ENCODE measurements around the gene MAP1LC3B.

MAP1LC3B gene

DNA sequence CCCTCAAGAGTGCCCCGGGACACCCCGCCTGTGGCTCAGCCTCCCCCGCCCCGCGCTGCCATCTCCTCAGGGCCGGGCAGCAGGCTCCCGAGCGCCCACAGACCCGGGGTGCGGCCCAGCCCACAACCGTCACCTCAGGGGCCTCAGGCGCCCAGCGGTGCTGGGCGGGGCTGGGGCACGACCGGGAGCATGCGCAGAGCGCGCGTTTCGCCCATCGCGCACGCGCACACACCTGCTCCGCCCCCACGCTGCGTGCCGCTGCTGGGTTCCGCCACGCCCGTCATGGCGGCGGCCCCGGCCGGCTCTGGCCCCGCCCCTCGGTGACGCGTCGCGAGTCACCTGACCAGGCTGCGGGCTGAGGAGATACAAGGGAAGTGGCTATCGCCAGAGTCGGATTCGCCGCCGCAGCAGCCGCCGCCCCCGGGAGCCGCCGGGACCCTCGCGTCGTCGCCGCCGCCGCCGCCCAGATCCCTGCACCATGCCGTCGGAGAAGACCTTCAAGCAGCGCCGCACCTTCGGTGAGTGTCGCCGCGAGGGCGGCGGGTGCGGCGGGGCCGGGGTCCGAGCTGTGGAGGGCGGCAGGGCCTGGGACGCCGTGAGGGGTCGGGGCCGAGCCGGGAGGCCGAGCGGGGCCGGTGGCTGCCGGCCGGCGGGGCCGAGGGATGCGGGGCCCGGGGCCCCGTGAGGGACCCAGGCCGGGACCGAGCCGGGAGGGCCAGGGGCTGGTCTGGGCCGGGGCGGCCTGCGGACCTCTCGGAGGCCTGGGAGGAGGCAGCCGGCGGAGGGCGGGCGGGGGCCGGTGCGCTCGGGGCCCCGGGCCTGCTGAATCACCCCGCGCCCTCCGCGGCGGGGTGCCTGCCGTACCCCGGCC lies at the start of gene MAP1LC3B:
Gene MAP1LC3B (plus strand): TSS at position 387 of the 871 bp plus-strand sequence. CDS start 92 bp downstream, at position 479.
- DNase-seq: peak; percentile 89

DNA sequence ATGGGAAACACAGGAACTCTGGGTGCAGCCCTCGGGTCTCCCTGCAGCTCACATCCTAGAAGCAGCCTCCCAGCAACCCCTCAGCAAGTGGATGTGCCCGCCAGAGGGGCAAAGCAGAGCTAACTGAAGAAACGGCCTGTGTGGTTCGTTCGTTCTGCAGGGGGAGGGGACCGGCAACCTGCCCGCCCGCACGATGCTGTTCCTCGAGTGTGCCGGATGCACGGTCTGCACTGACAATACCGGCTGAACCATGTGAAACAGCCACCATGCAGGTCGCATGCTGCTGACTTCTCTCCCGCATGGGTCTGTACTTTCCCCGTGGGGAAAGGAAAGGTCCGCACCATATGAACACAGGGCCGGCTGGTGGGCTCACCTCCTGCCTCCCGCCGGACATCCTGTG lies 49.6 kb upstream of the MAP1LC3B start:
- DNase-seq: no peak

DNA sequence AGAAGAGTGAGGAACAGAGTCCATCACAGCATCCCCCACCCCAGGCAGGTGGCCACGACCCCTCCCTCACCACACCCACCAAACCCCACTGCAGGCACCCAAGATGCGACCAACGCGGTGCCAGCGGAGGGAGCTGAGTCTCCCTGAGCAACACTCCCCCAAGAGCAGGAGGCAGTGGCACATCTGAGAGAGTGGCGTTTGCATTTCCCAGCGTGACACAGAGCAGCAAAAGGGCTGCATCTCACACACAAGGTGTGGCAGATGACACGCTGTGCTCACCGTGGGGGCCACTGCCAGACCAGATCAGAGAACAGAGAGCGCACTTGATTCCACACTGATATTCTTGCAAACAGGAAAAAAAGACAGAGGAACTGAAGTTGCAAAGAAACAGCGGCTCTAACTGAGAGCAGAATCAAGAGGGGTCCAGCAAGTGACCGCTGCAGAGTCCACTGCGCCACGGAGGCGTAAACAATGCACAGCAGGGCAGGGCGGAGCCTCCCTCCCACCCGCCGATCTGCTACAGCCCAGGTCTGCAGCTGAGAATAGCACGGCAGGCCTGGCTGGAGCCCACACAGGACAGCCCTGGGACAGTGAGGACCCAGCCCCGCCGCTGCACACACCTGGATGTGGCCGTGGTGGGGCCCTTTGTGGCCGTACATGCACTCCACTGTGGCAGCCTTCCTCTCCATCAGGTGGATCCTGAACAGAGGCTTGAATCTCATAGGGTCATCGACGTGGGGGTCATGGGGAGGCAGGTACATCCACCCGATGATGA lies 49.0 kb upstream of the MAP1LC3B start:
- no peak for DNase-seq

DNA sequence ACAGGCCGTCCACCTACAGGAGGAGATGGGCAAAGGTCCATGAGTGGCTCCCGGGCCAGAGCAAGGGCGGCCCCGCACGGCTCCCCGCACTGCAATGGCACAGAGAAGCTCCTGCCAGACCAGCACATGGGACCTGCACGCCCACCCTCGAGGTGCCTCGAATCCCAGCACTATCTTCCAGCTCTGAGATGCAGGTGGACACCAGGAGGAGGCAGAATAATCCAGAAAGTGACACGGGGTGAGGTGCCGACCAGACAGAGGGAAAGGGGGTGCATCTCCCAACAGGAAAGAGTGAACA lies 48.4 kb upstream of the MAP1LC3B start:
- DNase-seq: no peak

DNA sequence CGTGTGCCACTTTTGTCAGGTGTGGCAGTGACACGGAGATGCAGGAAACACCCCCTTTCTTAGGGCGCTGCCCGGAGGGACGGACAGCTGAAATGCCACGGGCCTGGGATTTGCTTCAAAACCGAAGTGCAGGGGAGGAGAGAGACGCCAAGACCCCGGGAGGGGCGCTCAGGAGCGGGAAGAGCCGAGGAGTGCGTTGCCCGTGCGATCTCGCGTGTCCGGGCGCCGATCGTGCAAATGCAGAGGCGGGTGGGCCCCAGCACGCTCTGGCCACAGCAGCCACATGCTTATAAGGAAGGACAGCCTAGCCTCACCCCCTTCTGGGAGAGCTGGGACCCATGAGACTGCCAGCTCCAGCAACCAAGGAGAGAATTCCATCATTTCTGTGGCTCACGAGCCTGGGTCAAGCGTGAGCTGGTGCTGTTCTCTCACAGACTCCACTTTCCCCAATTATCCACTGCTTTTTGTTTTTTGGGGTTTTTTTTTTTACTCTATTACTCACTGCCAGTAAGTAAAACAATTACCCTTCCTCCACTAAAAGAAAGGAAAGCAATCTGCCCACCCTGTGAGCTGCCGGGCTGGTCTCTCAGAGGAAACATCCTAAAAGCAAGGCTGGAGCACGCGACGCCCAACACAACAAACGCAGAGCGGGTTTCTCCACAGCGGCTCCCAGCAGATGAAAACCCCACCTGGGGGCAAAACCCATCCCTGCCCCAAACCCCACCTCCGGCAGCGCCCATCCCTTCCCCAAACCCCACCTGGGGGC lies 47.8 kb upstream of the MAP1LC3B start:
- DNase-seq: no peak

DNA sequence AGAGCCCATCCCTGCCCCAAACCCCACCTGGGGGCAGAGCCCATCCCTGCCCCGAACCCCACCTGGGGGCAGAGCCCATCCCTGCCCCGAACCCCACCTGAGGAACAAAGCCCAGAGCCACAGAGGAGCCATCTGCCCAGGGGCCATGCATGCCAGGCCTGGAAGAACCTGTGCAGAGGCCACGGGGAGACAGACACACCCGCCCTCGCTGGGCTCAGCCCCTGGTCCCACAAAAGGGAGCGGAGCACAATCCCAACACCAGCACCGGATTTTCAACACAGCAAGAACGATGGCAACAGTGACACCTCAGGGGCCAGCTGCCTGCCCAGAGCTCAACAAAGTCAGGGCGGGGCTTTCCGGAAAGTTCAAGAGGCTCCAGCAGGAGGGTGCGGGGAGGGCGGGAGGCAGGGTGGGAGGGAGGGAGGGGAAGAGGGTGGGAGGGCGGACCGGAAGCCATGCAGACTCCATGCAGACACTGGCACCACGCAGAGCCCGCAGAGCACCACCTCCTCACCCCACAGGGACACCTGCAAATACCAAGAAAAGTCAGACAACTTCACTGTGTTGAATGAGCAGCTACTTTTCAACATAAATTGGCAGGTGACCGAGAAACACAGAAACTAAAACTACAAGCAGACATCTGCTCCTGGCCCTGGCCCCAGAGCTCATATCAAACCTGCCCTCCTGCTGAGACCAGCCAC lies 47.1 kb upstream of the MAP1LC3B start:
- no peak for DNase-seq

DNA sequence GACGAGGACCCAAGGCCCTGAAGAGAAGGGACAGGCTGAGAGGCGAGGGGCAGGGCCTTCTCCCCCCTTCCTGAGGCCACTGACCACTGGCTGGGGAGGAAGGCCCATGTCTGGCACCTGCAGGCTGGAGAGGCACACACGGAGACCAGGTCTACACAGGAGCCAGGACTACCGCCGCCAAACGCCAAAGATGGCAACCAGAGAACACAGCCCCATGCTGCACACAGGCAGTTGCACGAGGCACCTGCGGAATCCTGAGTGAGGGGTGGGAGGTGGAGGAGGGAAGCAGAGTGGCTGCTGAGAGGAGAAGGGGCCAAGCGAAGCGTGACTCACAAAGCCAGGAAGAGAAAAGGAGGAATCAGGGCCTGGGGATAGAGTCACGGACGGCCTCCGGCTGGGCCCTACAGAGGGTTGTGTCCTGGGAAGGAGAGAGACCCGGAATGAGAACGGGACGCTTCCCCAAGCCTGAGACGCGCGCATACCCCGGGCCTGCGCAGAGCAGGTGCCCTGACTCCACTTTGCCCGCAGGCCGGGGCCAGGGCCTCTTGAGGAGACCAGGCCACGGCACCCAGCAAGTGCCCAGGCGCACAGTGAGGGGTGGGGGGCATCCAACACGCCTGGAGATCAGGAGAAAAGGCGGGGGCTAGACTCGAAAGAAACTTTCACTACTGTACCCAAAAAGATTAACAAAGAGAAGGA lies 46.3 kb upstream of the MAP1LC3B start:
- no peak for DNase-seq

DNA sequence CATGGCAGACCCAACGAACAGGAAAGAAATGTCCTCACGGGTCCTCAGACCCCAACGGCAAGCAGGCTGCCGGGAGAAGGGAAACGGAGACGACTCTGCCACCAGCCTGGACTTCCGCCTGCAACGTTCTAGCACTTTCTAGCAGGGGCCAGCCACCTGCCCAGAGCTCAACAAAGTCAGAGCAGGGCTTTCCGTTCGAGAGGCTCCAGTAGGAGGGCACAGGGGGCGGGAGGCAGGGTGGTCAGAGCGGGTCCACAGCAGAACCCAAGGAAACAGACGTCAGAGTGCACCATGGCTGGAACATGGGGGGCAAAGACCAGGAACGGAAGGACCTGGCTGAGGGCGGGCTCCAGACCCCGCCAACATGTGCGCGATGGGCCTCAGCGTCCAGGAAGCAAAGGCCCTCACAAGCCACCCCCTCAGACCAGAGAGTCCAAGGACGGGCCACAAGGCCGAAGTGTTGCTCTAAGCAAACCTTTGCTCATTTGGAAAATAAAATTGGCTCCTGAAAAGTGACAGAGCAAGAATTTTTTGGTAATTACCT lies 45.5 kb upstream of the MAP1LC3B start:
- DNase-seq: no peak

DNA sequence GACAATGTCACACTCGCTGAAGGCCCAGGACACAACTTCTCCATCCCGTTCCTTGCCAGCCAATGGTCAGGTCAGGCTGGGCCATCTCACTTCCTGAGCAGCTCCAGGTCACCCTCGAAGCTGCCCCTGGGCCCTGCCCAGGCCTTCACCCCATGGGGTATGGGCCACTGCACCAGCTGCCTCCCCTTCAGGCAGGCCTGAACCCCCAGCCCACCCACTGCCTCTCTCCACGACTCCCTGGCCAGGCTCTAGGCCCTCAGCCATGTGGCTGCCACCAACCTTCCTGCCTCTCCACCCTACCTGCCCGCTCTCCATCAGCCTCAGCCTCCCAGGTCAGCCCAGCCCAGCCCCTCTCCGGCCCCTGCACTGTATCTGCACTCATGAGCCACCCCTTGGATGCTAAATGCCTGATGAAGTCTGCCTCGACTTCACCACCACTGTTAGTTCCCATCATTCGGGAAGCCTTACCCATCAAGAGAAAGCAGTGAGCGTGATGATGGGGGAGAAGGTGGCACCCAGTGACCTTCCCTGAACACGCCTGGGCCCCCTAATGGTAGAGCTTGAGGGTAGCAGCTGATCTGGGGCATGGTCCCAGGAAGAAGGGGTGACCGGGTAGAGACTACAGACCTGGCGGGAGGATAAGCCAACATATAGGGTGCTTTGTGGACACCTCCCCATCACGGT lies 44.1 kb upstream of the MAP1LC3B start:
- no peak for DNase-seq

DNA sequence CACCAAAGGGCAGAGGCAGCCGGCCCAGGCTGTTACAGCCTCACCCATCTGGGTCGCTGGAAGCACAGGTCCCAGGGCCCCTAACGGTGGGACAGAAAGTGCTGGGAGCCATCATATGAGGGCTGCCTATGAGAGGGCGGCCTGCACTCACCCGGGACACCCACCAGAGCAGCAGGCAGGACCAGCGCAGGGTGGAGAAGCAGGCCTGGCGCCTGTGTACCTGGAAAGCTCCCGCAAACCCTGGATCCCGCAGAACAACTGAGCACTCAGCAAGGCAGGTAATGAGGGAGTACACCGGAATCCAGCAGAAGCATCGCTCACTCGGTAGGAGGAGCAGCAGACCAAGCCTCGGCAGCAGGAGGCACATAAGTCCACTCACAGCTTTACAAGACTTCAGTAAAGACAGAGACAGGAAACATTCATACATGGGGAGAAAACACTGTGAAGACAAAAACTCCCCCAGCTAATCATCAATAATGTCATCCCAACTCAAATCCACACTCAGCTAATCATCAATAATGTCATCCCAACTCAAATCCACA lies 43.4 kb upstream of the MAP1LC3B start:
- no peak for DNase-seq

DNA sequence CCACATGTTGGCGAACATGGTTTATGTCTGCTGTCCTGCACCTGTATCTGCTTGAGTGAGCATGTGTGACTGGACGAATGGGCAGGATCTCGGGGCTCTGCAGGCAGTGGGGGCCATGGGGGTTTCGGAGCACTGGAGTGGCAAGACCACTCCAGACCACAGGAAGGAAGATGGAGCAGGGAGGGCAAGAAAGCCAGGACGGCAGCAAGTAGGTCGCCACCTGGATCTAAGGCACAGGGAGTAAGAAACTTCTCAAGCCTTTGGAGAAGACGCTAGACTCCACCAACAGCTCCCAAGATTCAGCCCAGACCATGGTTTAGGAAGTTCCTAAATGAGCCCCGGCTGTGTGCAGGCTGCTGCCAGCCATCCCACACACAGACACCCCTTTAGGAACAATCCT lies 42.1 kb upstream of the MAP1LC3B start:
- DNase-seq: no peak

DNA sequence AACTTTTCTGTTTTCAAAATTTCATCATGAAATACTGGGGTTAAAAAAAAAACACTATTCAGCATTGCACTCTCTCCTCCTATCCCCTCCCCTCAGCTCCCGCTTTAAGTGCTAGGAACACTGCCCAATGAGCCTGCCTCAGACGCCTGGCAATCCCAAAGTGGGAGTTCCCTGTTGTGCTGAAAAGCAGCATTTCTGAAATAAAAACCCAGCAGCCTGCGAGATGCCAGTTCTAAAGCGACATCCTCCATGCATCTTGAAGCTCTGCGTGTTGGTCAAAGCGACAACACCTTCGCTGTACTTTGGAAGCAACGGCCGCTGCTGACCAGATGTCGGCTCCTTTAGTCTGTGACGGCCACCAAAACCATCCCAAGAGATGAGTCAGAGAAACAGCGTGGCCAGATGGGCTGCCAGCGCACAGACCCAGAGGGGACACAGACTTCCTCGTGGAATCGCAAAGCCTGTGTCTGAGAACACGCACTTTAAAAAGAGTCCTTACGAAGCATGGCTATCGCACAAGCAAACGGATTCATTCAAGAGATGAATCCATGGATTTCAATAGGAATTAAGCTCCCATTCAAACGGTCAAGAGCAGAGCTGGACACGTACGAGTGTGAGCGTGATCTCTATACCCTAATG lies 41.3 kb upstream of the MAP1LC3B start:
- no peak for DNase-seq

DNA sequence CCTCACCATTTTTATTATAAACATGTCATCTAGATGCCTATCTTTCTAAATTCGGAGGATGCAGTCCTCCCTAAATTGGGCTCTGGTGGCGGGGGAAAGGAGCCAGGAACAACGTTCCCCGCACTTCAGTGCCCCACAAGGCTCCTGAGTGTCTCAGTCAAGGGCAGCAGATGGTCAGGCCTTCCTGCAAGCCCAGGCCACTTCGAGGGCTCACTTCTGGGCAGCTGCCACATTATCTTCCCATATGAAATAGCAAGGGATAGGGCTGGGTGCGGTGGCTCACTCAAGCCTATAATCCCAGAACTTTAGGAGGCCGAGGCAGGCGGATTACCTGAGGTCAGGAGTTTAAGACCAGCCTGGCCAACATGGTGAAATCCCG lies 40.8 kb upstream of the MAP1LC3B start:
- DNase-seq: no peak

DNA sequence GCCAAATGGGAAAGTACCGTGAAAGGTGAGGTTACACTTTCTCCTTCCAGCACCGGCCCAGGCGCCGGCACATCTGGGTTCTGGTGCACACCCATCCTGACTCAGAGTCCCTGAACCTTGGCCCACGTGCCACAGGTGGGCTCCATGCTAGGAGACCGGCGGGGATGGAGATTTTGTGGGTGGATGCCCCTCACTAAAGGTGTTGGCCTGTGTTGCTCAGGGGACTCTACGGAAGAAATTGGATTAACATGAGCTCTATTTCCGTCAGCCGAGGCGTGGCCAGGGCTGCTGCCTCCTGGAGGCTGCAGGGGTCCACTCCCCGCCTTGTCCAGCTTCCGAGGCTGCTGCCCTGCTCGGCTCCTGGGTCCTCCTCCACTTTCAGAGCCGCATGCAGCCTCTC lies 39.3 kb upstream of the MAP1LC3B start:
- no peak for DNase-seq

DNA sequence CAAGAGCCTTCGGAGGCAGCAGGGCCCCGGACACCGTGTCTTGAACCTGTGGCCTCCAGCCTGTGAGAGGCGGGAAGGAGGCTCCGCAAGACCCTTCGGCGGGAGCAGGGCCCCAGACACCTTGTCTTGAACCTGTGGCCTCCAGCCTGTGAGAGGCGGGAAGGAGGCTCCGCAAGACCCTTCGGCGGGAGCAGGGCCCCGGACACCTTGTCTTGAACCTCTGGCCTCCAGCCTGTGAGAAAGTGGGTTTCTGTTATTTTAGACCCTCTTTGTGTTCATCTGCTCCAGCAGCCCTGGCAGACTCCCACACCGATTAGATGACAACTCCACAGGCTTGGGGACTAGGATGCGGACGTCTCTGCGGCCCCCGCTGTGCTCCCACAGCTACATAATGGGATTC lies 38.5 kb upstream of the MAP1LC3B start:
- DNase-seq: no peak

DNA sequence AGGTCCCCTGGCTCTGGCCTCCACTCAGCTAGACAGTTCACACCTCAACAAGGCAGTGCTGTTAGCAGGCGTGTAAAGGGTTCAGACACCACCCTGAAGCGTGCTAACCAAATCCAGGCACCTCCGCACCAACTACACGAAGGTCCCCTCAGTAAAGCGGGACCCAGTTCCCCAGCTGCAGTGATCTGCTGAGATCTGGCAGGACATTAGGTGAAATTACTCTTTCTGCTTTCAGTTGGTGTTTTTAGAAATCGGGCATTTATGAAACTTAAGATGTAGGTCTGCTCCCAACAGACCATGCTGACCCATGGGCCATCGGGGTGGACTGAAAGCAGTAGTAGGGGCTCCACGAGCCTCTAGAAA lies 35.7 kb upstream of the MAP1LC3B start:
- no peak for DNase-seq

DNA sequence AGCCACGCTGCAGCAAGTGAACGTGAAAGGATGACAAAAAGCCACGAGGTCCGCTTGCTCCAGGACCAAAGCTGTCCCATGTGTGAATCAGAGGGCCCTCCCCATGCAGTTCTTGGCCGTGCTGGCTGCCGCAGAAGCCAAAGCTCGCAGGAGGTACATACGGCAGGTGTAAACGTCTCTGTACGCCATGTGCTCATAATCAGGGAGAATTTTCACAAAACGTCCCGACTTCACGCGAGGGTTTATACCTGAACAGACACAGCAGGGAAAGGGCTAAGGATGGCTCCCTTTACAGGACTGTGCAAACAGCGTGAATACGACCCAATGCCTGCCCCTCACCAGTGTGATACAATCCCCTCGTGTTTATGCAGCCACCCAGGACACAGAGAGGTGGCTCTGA lies 33.9 kb upstream of the MAP1LC3B start:
- DNase-seq: no peak

DNA sequence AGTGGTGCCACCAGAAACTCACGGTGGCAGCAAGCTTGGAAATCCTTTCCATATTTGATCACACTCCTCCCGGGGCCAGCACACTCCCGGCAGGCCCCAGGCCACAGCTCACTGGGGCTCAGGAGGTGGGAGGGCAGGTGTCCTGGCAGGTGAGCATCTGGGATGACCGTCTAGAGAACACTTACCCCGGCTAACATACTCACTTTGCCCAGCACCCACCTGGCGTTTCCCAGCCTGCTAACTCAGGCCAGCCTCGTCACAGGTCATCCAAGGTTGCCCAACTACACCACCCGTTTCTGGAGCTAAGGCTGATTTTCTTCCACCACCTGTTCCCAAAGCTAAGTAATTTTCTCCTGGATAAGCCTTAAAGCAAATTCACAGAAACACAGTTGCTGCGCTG lies 33.4 kb upstream of the MAP1LC3B start:
- DNase-seq: no peak

DNA sequence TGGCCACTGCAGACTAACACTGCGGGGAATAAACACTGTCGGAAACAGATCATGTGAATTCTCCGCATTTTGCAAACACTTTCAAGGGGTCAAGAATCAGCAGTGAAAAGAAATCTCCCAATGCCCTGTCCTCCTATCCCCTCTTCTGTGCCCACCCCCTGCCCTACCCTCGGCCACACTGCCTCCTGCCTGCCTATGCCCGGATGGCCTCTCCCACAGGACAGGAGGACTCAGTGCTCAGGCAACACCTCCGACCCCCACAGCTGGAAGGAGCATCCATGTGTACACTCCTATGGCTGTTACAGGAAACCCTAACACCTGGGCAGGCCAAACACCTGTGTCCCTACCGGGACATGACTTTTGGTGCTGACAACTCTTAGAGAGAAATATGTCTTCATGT lies 33.0 kb upstream of the MAP1LC3B start:
- DNase-seq: no peak

DNA sequence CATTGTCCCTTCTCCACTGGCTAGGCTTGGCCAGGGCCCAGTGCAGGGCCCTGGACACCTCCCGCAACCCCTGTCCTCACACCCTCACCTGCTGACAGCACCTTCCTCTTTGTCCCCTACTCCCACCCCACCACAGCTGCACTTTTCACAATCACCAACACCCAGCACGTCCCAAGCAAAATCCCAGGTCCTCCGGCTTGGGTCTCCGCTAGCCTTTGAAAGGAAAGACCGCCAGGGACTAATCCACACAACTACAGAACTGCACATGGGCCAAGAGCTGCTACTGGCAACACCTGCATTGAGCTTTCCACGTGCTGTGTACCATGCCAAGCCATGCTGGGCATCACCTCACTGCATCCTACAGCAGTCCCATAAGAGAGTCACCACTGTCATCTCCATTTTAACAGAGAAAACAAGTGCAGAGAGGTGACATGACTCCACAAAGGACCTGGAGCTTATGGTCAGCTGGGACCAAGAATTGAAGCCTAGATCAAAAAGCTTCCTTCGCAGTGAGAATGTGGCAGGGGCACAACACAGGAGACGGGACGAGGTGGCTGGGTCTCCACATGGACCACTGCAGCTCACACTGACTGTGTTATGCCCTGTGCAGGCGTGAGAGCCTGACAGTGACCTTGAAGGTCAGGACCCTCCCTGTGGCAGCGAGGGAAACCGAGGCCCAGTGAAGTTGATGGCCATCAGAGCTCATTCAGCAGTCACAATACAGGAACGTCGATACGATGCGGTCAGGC lies 31.1 kb upstream of the MAP1LC3B start:
- DNase-seq: no peak

Measured in NK-92 treated with Interleukin-12 subunit alpha and Interleukin-12 subunit beta, amount 100 ng/mL, for 24 hours (cell line).